SK-N-SH treated with all-trans-retinoic acid at 6 μM for 48 hours (cell line): Measurements from ENCODE around the gene GPR183.

Experiments
- ARNTL ChIP-seq: fragments of 450-650 bp; formaldehyde crosslinking; IDR thresholded peaks from 2 replicates; pipeline ENCODE4 v1.5.0; 2020; ENCODE audit warnings: low read depth, mild to moderate bottlenecking, moderate library complexity, borderline replicate concordance
- CSDC2 ChIP-seq: fragments of 250-450 bp; sonication (Bioruptor Pico); IDR thresholded peaks from 2 replicates; pipeline ENCODE4 v1.5.0; 2020; ENCODE audit warnings: mild to moderate bottlenecking, moderate library complexity
- ZC3H10 ChIP-seq: fragments of 250-450 bp; sonication (Bioruptor Pico); IDR thresholded peaks from 2 replicates; pipeline ENCODE4 v1.5.1; 2021; ENCODE audit warnings: mild to moderate bottlenecking, moderate library complexity
- ZFP3 ChIP-seq: fragments of 250-450 bp; sonication (Bioruptor Pico); IDR thresholded peaks from 2 replicates; pipeline ENCODE4 v1.5.0; 2020; ENCODE audit warnings: mild to moderate bottlenecking, moderate library complexity
- ZNF565 ChIP-seq: fragments of 450-650 bp; formaldehyde crosslinking; conservative IDR thresholded peaks from 2 replicates; pipeline ENCODE4 v1.5.0; 2020; ENCODE audit warnings: low read depth, mild to moderate bottlenecking, moderate library complexity
- ZNF8 ChIP-seq: fragments of 450-650 bp; formaldehyde crosslinking; IDR thresholded peaks from 2 replicates; pipeline ENCODE4 v1.5.0; 2020; ENCODE audit warnings: mild to moderate bottlenecking, moderate library complexity
- TF ChIP-seq, protein P1 (sequence below): fragments of 250-450 bp; sonication (Bioruptor Pico); IDR thresholded peaks from 2 replicates; pipeline ENCODE4 v1.8.0; 2021; ENCODE audit warnings: low read depth, mild to moderate bottlenecking, moderate library complexity, borderline replicate concordance

- TF ChIP-seq ZC3H10 (CRISPR knock-in tag) (no peak), ZFP3 (CRISPR knock-in tag) (no peak), ZNF565 (CRISPR knock-in tag) (no peak), ZNF8 (CRISPR knock-in tag) (no peak), CSDC2 (CRISPR knock-in tag) (no peak), ARNTL (CRISPR knock-in tag) (no peak)
- TF ChIP-seq, protein P1, sequence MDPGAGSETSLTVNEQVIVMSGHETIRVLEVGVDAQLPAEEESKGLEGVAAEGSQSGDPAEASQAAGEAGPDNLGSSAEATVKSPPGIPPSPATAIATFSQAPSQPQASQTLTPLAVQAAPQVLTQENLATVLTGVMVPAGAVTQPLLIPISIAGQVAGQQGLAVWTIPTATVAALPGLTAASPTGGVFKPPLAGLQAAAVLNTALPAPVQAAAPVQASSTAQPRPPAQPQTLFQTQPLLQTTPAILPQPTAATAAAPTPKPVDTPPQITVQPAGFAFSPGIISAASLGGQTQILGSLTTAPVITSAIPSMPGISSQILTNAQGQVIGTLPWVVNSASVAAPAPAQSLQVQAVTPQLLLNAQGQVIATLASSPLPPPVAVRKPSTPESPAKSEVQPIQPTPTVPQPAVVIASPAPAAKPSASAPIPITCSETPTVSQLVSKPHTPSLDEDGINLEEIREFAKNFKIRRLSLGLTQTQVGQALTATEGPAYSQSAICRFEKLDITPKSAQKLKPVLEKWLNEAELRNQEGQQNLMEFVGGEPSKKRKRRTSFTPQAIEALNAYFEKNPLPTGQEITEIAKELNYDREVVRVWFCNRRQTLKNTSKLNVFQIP: no peak
These were observed 5.1 kb downstream of the GPR183 start for GRCh38 chr13:99301913-99302636.
